ENCODE measurements around the gene STX18. TPM values are rescaled to one million over a fixed set of nuclear protein-coding genes. Genes with fewer than 3 reads are reported as not detected.
"Not testable (repeated sequence)": the region's sequence is repeated elsewhere in the genome, so short reads cannot be mapped to it uniquely, and the experiment has no call there.

STX18 gene
- total RNA-seq, 6 donors from 2014 or later = 23.7 to 48.1 (median 29.2) TPM

GRCh38 chr4:4559596-4559995, 17.7 kb upstream of the STX18 start:
- 63 to 65% methylated on average over 6 of the region's 6 CpGs for WGBS, 2 donors
- no peak for DNase-seq
- TF ChIP-seq EP300 (IDR thresholded peaks at IDR 0.05) = no peak
- no peak for TF ChIP-seq CTCF (IDR thresholded peaks at IDR 0.05)
- no peak for TF ChIP-seq POLR2A (IDR thresholded peaks at IDR 0.05)
- no peak for TF ChIP-seq POLR2AphosphoS5 (IDR thresholded peaks at IDR 0.05)

GRCh38 chr4:4558881-4559280, 17.0 kb upstream of the STX18 start:
- 68 to 91% methylated on average over 4 of the region's 4 CpGs for WGBS, 2 donors

More at GRCh38 chr4:4559596-4559995, 17.7 kb upstream of the STX18 start:
- Histone ChIP-seq H3K9me3 (no peaks in the 10 kb centered on the region), H3K4me1 (no peaks in the 10 kb centered on the region), H3K4me3 (no peak overlapping the region), H3K27ac (no peak overlapping the region), H3K27me3 (no peaks in the 10 kb centered on the region), H3K36me3 (no peaks in the 10 kb centered on the region)
- no peak for ATAC-seq (ENCODE audit: low FRiP score in 2 of 2)

GRCh38 chr4:4555916-4556315, 14.1 kb upstream of the STX18 start:
- no peak for DNase-seq
- 82 to 88% methylated on average over 4 of the region's 4 CpGs for WGBS, 2 donors

More at GRCh38 chr4:4558881-4559280, 17.0 kb upstream of the STX18 start:
- TF ChIP-seq CTCF (IDR thresholded peaks at IDR 0.05) (no peak), POLR2AphosphoS5 (IDR thresholded peaks at IDR 0.05) (no peak), EP300 (IDR thresholded peaks at IDR 0.05) (no peak), POLR2A (IDR thresholded peaks at IDR 0.05) (no peak)
- ATAC-seq (ENCODE audit: low FRiP score in 2 of 2) (no peak), DNase-seq (no peak)
- Histone ChIP-seq H3K9me3 (no peaks in the 10 kb centered on the region), H3K27me3 (no peaks in the 10 kb centered on the region), H3K27ac (no peak overlapping the region), H3K4me3 (no peak overlapping the region), H3K36me3 (no peaks in the 10 kb centered on the region), H3K4me1 (no peaks in the 10 kb centered on the region)

GRCh38 chr4:4554234-4554633, 12.4 kb upstream of the STX18 start:
- Histone ChIP-seq H3K4me1 (no peaks in the 10 kb centered on the region), H3K27me3 (no peaks in the 10 kb centered on the region), H3K27ac (no peak overlapping the region), H3K9me3 (no peaks in the 10 kb centered on the region), H3K4me3 (no peak overlapping the region), H3K36me3 (peaks cover 0 to 3% (median 0%) of the 10 kb centered on the region in 4 donors)
- DNase-seq (no peak), ATAC-seq (ENCODE audit: low FRiP score in 2 of 2) (no peak)
- WGBS, 2 donors = 93 to 98% methylated on average over 2 of the region's 2 CpGs
- TF ChIP-seq POLR2A (IDR thresholded peaks at IDR 0.05) = no peak

More at GRCh38 chr4:4555916-4556315, 14.1 kb upstream of the STX18 start:
- no peak for ATAC-seq (ENCODE audit: low FRiP score in 2 of 2)
- H3K27ac ChIP-seq = no peak overlapping the region
- TF ChIP-seq POLR2A (IDR thresholded peaks at IDR 0.05) (no peak), EP300 (IDR thresholded peaks at IDR 0.05) (no peak), POLR2AphosphoS5 (IDR thresholded peaks at IDR 0.05) (no peak), CTCF (IDR thresholded peaks at IDR 0.05) (no peak)
- H3K4me3 ChIP-seq = no peak overlapping the region
- H3K27me3 ChIP-seq = no peaks in the 10 kb centered on the region
- H3K9me3 ChIP-seq = no peaks in the 10 kb centered on the region
- H3K4me1 ChIP-seq = no peaks in the 10 kb centered on the region
- no peaks in the 10 kb centered on the region for H3K36me3 ChIP-seq

GRCh38 chr4:4552042-4552441, 10.2 kb upstream of the STX18 start:
- H3K4me1 ChIP-seq; H3K27me3 ChIP-seq; ATAC-seq (ENCODE audit: low FRiP score in 2 of 2); H3K4me3 ChIP-seq; DNase-seq; H3K9me3 ChIP-seq; H3K27ac ChIP-seq: not testable (repeated sequence)
- WGBS, 2 donors = 97 to 98% methylated on average over 5 of the region's 5 CpGs
- peaks cover 0 to 18% (median 7%) of the 10 kb centered on the region in 4 donors for H3K36me3 ChIP-seq

GRCh38 chr4:4550161-4550560, 8.3 kb upstream of the STX18 start:
- ATAC-seq (ENCODE audit: low FRiP score in 2 of 2); DNase-seq; H3K4me1 ChIP-seq; H3K27me3 ChIP-seq; H3K27ac ChIP-seq; H3K4me3 ChIP-seq; H3K9me3 ChIP-seq: not testable (repeated sequence)
- H3K36me3 ChIP-seq = peaks cover 0 to 24% (median 7%) of the 10 kb centered on the region in 4 donors
- 75 to 93% methylated on average over 4 of the region's 4 CpGs for WGBS, 2 donors
